RWPE2 (cell line): ENCODE results near the gene ZBTB32.
A peak's percentile ranks its signal among the peaks of the same experiment; 100 is the strongest.

ENCODE experiments used
- ATAC-seq: fragments of 200-7000 bp; cut with Tn5 transposase; 3 replicates; pipeline ENCODE4 v1.9.1; 2021; ENCODE audit warnings: low read depth
- DNase-seq: peaks from one replicate; pipeline ENCODE4 v3.0.0-alpha.2; 2020; ENCODE audit warnings: low spot score
- H3K27ac ChIP-seq: fragments of 450-650 bp; 2 replicates; pipeline ENCODE4 v1.5.1; 2017; ENCODE audit warnings: mild to moderate bottlenecking; ENCODE audit not compliant: poor library complexity, severe bottlenecking
- H3K27me3 ChIP-seq: fragments of 250-450 bp; sonication (Bioruptor Pico); 2 replicates; pipeline ENCODE4 v1.5.1; 2021; ENCODE audit warnings: mild to moderate bottlenecking, moderate library complexity; ENCODE audit not compliant: insufficient read depth, poor library complexity, severe bottlenecking
- H3K36me3 ChIP-seq: fragments of 250-450 bp; sonication (Bioruptor Pico); 2 replicates; pipeline ENCODE4 v1.5.1; 2020; ENCODE audit warnings: low read depth, mild to moderate bottlenecking, moderate library complexity
- H3K4me1 ChIP-seq: fragments of 250-450 bp; sonication (Bioruptor Pico); 2 replicates; pipeline ENCODE4 v1.5.1; 2021; ENCODE audit warnings: mild to moderate bottlenecking, moderate library complexity; ENCODE audit not compliant: insufficient read depth, poor library complexity, severe bottlenecking
- H3K4me3 ChIP-seq: fragments of 250-450 bp; sonication (Bioruptor Pico); 2 replicates; pipeline ENCODE4 v1.5.1; 2021; ENCODE audit warnings: mild to moderate bottlenecking, moderate library complexity; ENCODE audit not compliant: severe bottlenecking
- H3K9me3 ChIP-seq: fragments of 250-450 bp; sonication (Bioruptor Pico); 2 replicates; pipeline ENCODE4 v1.5.1; 2021; ENCODE audit warnings: mild to moderate bottlenecking, moderate library complexity; ENCODE audit not compliant: severe bottlenecking
- CTCF ChIP-seq: fragments of 450-650 bp; IDR thresholded peaks from one replicate; pipeline ENCODE4 v1.5.1; 2017; ENCODE audit warnings: mild to moderate bottlenecking, moderate library complexity; ENCODE audit not compliant: poor library complexity, severe bottlenecking

Gene ZBTB32

GRCh38 chr19:35715981-35716800, 11.8 kb downstream of the ZBTB32 start:
- Histone ChIP-seq H3K9me3 (no peaks in the 10 kb centered on the region), H3K27me3 (no peaks in the 10 kb centered on the region), H3K4me1 (no peaks in the 10 kb centered on the region), H3K4me3 (peak overlapping the region; percentile 73), H3K36me3 (peaks cover 11% of the 10 kb centered on the region), H3K27ac (peak overlapping the region; percentile 83)
- ATAC-seq (peak; percentile 30), DNase-seq (peak; percentile 62)
- TF ChIP-seq CTCF = no peak

GRCh38 chr19:35716801-35717664, 12.7 kb downstream of the ZBTB32 start:
- Histone ChIP-seq H3K9me3 (no peaks in the 10 kb centered on the region), H3K36me3 (peaks cover 17% of the 10 kb centered on the region), H3K4me3 (peak overlapping the region; percentile 73), H3K27me3 (no peaks in the 10 kb centered on the region), H3K27ac (peak overlapping the region; percentile 83), H3K4me1 (no peaks in the 10 kb centered on the region)
- DNase-seq = peak; percentile 84
- TF ChIP-seq CTCF = peak; percentile 98
- ATAC-seq = peak; percentile 82

- Histone ChIP-seq H3K9me3 (no peaks in the 10 kb centered on the region), H3K36me3 (peaks cover 24% of the 10 kb centered on the region), H3K4me3 (peak within 1 kb of the TSS; percentile 73), H3K27me3 (no peaks in the 10 kb centered on the region), H3K27ac (peak within 1 kb of the TSS; percentile 83), H3K4me1 (no peaks in the 10 kb centered on the region)
- no peak for TF ChIP-seq CTCF
- ATAC-seq (peak; percentile 67), DNase-seq (peak; percentile 97)
Measured at GRCh38 chr19:35717665-35718344, 13.4 kb downstream of the ZBTB32 start, which contains the start of gene KMT2B. Gene KMT2B, plus strand, starts transcription at chr19:35718003. Its CDS starts 16 bp downstream, at chr19:35718019.

GRCh38 chr19:35718345-35719041, 14.1 kb downstream of the ZBTB32 start:
- Histone ChIP-seq H3K4me1 (no peaks in the 10 kb centered on the region), H3K27me3 (no peaks in the 10 kb centered on the region), H3K4me3 (peak overlapping the region; percentile 73), H3K9me3 (no peaks in the 10 kb centered on the region), H3K36me3 (peaks cover 31% of the 10 kb centered on the region), H3K27ac (peak overlapping the region; percentile 83)
- peak; percentile 68 for DNase-seq
- no peak for TF ChIP-seq CTCF
- no peak for ATAC-seq
